AG08395 (cell line): Measurements from ENCODE around the gene CABP7.

Experiments
- DNase-seq: peaks from one replicate; pipeline ENCODE4 v3.0.0; 2012; ENCODE audit warnings: mixed read lengths, low spot score

CABP7 gene

GRCh38 chr22:29719899-29720645, at the start of gene CABP7:
CABP7 (plus strand) TSS chr22:29720003; CDS start chr22:29720425, 422 bp downstream.
- no peak for DNase-seq

- DNase-seq: no peak
These were observed 49.2 kb upstream of the CABP7 start for GRCh38 chr22:29670626-29671025.

DNA sequence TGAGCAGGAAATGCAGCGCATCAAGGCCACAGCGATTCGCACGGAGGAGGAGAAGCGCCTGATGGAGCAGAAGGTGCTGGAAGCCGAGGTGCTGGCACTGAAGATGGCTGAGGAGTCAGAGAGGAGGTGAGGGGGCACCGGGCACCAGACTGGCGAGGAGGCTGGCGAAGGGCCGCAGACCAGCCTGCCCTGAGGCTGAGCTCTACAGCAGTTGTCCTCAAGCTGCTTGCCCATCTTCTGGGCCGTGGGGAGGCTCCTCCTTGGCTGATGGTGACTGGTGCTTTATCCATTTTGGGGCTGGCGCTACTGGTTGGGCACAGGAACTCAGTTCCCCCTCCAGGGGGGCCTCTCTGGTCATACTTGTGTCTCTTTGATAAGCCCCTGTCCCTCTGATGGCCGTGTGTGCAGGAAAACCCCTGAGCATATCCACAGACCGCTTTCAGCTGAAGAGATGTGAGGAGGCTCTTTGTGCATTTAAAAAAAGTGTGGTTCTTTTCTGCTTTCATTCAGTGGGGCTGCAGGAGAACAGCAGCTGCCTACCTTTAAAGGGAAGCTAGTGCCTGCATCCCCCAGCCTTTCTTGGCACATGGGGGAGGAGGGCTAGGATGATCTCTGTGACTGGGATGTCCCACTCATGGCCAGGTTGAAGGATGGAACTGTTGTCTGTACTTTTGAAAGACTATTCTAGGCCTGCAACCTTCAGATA, 46.3 kb upstream of the CABP7 start:
- no peak for DNase-seq

- no peak for DNase-seq
These were observed 45.7 kb upstream of the CABP7 start for GRCh38 chr22:29674121-29674520.

- no peak for DNase-seq
These were observed 40.5 kb upstream of the CABP7 start for GRCh38 chr22:29679316-29679715.

- DNase-seq: no peak
These were observed 36.3 kb upstream of the CABP7 start for GRCh38 chr22:29683536-29683935.

DNA sequence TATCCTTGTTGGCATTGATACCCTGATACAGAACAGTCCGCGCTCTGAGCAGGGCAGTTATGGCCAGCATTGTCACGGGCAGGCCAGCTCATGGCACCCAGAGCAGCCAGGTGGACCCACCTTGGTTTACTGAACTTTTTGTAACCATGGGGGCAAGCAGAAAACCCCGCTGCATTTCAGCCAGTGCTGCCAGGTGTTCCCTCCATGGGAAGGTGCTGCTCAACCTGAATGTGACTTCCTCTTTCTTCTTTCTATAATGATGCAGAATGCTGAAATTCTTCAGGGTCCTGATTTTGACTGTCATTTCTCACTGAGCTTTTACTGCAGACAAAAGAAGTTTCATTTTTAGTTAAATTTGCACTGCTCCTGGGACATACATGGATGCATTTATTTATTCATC, 35.6 kb upstream of the CABP7 start:
- DNase-seq: no peak

- DNase-seq: no peak
These were observed 30.5 kb upstream of the CABP7 start for GRCh38 chr22:29689206-29689879.

GRCh38 chr22:29689880-29690213, 30.0 kb upstream of the CABP7 start:
- DNase-seq: peak; percentile 65

GRCh38 chr22:29690476-29690875, 29.3 kb upstream of the CABP7 start:
- DNase-seq: no peak

DNA sequence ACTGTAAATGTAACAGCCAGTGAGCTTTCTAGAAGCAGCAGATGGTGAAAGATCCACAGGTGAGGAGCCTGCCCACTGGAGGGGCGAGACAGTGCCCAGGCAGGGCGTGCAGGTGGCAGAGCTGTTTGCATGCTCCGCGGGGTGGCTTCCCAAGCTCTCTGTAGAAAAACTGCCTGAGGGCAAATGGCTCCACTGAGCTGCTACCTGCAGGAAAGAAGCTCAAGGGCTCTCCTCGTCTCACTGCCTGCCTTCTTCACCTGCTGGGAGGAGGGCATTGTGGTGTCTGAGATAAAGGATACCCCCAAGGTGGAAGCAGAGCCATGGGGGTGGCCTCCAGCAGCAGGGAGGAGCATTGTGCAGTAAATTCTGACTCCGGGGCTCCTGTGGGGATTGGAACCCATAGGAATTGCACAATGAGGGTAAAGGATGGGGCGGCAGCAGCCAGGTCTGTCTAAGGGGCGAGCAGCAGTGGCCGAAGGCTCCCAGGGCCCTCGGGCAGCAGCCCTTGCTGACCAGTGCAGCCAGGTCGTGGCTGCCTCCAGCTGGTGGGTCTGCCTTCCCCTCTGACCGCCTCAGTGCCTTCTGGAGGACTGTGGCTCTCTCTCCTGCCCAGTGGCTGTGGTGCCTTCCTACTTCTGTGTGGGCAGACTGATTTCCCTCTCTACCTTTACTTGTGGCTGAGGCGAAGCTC, 28.0 kb upstream of the CABP7 start:
- no peak for DNase-seq

GRCh38 chr22:29692327-29692640, 27.5 kb upstream of the CABP7 start:
- no peak for DNase-seq

DNA sequence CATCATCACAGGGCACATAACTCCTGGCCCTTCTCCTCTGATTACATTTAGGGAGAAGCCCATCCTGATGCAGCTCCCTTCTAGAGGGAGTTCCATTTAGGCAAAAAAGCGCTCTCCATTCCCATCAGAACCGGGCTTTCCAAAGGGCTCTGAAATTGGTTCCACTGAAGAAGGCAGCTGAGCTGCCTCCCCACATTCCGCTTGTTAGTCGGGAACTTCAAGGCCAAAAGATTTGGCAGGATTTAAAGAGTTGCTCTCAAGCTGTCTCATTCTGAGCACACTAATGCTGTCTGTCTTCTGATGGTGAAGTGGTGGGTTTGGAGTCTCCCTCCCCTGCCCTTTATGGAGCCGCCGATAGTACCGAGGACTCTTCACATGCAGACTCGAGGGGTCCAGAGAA, 26.6 kb upstream of the CABP7 start:
- no peak for DNase-seq

GRCh38 chr22:29693671-29694070, 26.1 kb upstream of the CABP7 start:
- no peak for DNase-seq

DNA sequence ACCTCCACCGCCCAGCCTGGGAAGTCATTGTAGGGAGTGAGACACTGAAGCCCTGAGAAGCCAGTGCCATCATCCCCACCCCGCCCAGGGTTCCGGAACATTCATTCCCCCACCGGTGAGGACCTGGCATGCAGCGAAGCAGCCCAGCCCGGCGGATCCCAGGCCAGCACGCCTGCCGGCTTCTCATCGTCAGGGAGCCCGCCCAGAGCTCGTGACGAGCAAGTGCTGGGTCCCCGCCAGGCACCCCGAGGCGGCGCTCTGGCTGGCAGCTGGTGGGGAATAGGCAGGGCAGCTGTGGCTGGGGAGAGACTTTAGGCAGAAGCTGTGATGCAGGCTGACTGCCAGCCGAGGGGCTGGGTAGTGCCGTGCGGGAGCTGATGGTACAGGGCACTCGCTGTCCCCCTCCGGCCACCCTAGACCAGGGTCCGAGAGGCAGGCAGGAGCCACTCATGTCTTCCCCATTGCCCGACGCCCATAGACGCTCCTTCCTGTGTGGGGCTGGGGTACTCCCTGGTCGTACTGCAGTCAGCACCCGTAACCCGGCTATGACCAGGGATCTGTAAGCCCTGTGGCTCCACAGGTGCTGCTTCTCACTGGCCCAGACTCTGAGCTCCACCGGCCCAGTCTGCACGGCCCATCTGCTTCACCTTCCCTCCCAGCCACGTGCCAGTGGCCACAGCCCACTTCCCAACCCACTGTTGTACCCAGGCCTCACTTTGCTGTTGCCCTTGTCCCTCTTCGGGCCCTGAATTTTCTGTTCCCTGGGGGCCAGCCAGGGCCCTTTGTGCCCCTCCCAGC, 24.5 kb upstream of the CABP7 start:
- peak; percentile 17 for DNase-seq

DNA sequence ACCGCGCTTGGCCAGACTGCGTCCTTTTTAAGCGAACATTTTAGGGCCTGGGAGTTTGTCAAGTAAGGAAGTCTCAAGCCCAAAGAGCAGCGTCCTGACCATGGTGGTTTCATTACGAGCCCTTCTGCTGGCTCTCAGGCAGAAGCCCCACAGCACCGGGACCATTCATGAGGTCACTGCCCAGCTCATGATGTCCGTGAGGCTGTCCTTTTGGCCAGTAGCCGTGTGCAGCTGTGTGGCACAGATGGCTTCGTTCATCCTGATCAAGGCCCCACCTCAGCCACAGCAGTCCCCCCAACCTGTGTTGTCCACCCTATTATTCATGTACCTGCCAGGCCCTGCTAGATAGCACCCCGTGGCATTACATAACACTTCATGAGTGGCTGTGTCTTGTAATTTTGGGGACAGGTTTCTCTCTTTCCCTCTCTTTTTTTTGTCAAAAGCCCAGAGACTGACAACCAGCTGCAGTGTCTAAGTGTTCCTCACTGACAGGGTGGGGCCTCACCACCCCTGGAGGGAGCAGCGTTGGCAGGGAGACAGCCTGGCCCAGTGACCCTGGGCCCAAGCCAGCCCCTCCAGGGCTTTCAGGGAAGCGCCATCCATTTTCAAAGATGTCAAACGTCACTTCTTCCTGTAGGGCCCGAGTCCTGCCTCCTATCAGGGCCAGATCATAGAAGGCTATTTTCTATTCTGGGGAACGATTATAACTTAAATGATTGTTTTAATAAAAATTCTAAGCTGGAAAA, 21.8 kb upstream of the CABP7 start:
- DNase-seq: no peak

DNA sequence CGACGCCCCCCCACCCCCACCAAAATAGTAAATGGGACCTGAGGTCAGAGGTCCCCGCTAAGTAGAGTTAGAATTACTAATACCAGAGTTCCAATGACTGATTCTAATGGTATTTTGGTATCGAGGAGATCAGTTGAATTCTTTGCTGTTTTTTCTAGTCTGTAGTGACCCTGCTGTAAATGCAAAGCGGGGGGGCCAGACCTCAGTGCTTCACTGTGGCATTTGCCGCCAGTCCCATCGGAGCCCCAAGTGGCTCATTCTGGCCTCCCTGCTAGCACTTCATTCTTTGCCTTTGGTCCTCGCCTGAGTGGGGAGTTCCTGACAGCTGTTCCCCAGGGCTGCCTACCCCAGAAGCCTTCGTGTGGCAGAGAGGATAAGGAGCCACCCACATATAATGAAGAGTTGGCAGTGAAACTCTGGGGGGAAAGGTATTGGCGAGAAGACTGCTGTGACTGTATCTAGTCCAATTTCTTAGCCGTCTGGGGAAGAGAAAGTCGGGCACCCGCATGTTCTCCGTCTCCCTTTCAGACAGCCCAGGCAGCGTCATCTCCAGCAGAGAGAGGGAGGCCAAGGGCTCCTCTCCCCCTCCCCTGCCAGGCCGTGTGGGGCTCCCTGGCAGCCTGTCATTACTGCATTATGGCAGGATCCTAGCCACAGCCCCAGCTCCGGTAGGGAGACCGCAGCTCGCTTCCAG, 19.4 kb upstream of the CABP7 start:
- no peak for DNase-seq

- no peak for DNase-seq
These were observed 19.0 kb upstream of the CABP7 start for GRCh38 chr22:29700900-29701154.

- no peak for DNase-seq
These were observed 18.4 kb upstream of the CABP7 start for GRCh38 chr22:29701155-29701999.
